Sigmoid colon (tissue), 4 donors: ENCODE measurements around the gene PDE7B.

Source experiments
- EP300 ChIP-seq, 4 donors: sonication (generic); formaldehyde crosslinking; IDR thresholded peaks; one replicate each; pipeline ENCODE4 v1.6.1; 2017; ENCODE audit warnings: antibody characterized with exemption in 4 of 4
- POLR2A ChIP-seq, 2 donors: fragments of 450-650 bp; IDR thresholded peaks; one replicate each; pipeline ENCODE4 v1.6.1; 2016; ENCODE audit warnings: antibody characterized with exemption in 2 of 2, mild to moderate bottlenecking in 2 of 2, moderate library complexity in 2 of 2
- TF ChIP-seq, protein P1 (sequence below), 4 experiments: fragments of 450-650 bp in 3 of 4; fragments of 200-600 bp in 1 of 4; IDR thresholded peaks; one replicate each; pipeline ENCODE4 v1.5.1; 2016 to 2019; ENCODE audit warnings: antibody characterized with exemption in 4 of 4, mild to moderate bottlenecking in 3 of 4, moderate library complexity in 2 of 4

DNA sequence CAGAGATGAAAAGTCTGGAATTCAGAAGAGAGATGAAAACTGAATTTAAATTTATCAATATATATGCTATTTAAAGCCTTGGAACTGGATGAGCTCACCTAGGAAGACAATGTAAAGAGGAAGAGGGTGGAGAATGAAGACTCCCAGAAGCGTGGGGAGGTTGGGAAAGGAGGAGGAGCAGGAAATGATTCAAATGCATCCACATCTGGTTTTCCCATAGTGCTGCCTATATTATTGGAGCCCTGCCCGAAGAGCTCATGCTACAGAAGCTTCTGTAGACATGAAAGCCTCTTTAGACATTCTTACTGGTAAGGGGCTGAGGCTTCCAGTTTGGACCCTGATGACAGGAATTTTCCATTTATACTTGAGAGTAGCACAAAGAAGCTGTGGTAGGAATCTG, 19.2 kb downstream of the PDE7B start:
- TF ChIP-seq, protein P1, sequence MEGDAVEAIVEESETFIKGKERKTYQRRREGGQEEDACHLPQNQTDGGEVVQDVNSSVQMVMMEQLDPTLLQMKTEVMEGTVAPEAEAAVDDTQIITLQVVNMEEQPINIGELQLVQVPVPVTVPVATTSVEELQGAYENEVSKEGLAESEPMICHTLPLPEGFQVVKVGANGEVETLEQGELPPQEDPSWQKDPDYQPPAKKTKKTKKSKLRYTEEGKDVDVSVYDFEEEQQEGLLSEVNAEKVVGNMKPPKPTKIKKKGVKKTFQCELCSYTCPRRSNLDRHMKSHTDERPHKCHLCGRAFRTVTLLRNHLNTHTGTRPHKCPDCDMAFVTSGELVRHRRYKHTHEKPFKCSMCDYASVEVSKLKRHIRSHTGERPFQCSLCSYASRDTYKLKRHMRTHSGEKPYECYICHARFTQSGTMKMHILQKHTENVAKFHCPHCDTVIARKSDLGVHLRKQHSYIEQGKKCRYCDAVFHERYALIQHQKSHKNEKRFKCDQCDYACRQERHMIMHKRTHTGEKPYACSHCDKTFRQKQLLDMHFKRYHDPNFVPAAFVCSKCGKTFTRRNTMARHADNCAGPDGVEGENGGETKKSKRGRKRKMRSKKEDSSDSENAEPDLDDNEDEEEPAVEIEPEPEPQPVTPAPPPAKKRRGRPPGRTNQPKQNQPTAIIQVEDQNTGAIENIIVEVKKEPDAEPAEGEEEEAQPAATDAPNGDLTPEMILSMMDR (IDR thresholded peaks at IDR 0.05): no peak
- no peak for TF ChIP-seq POLR2A (IDR thresholded peaks at IDR 0.05)
- no peak for TF ChIP-seq EP300 (IDR thresholded peaks at IDR 0.05)
